Aorta (tissue), 5 donors: ENCODE results near the gene LY86. TPM values are rescaled to one million over a fixed set of nuclear protein-coding genes. Genes with fewer than 3 reads are reported as not detected.
"Not testable (repeated sequence)": the region's sequence is repeated elsewhere in the genome, so short reads cannot be mapped to it uniquely, and the experiment has no call there.

Source experiments
- ATAC-seq: fragments of 200-7000 bp; cut with Tn5 transposase; one replicate; pipeline ENCODE4 v1.9.1; 2022; ENCODE audit warnings: moderate library complexity; ENCODE audit not compliant: low FRiP score
- DNase-seq, 2 donors: peaks; one replicate each; pipeline ENCODE4 v3.0.0-alpha.2; 2020
- H3K27ac ChIP-seq, 2 donors: one replicate each; pipeline ENCODE4 v1.5.1; 2013; ENCODE audit warnings: low read length in 2 of 2, mild to moderate bottlenecking in 2 of 2, moderate library complexity in 2 of 2, control low read depth in 1 of 2, inconsistent platforms in 1 of 2, low read depth in 1 of 2
- H3K27me3 ChIP-seq, 2 donors: one replicate each; pipeline ENCODE4 v1.6.1; 2013; ENCODE audit warnings: control low read depth in 1 of 2, low read length in 1 of 2, mild to moderate bottlenecking in 1 of 2, moderate library complexity in 1 of 2; ENCODE audit not compliant: insufficient read depth in 2 of 2, control insufficient read depth in 1 of 2
- H3K36me3 ChIP-seq, 2 donors: one replicate each; pipeline ENCODE4 v1.6.1; 2013; ENCODE audit warnings: control low read depth in 1 of 2, low read length in 1 of 2, mild to moderate bottlenecking in 1 of 2; ENCODE audit not compliant: insufficient read depth in 2 of 2, control insufficient read depth in 1 of 2
- H3K4me1 ChIP-seq, 2 donors: one replicate each; pipeline ENCODE4 v1.6.1; 2013; ENCODE audit warnings: low read length in 2 of 2, control low read depth in 1 of 2, mild to moderate bottlenecking in 1 of 2, moderate library complexity in 1 of 2; ENCODE audit not compliant: insufficient read depth in 2 of 2, control insufficient read depth in 1 of 2
- H3K4me3 ChIP-seq, 2 donors: one replicate each; pipeline ENCODE4 v1.5.1; 2013; ENCODE audit warnings: low read length in 2 of 2, control low read depth in 1 of 2, mild to moderate bottlenecking in 1 of 2
- H3K9me3 ChIP-seq: one replicate; pipeline ENCODE4 v1.6.1; 2013; ENCODE audit warnings: mild to moderate bottlenecking, low read length; ENCODE audit not compliant: control insufficient read depth
- WGBS, 2 donors: extraction: QIAGEN DNeasy Blood & Tissue Kit; methylation state at CpG; one replicate each; pipeline ENCODE4 v1.1.7; 2013; 5-methylcytosine and 5-hydroxymethylcytosine counted together
- intact Hi-C, 2 donors: fragments of 100-400 bp; cut with DNase I; formaldehyde crosslinking; loops; one replicate each; pipeline versions ENCODE4 v1.14.2 to v1.15.0; 2022
- polyA plus RNA-seq, 2 donors: library from polyadenylated mRNA; stranded (reverse); fragments of 200-250 nt; gene quantifications; one replicate each; pipeline ENCODE4 v1.2.3, GENCODE V29; 2013
- total RNA-seq, 2 donors: library from RNA; stranded (reverse); fragmentation: NEBNext Ultra II Directional; extraction: Animal tissue kit (Norgen Biotek cat#: 25700); gene quantifications; one replicate each; pipeline ENCODE4 v1.2.1, GENCODE V29; 2021
- donor health status: healthy with polysubstance abuse.
- donor health status: Bipolar disorder and iron deficiency.
- donor health status: DM: no; HTN: no; CAD: no.
- donor health status: DM: no; HTN: no; CAD: no.
- donor health status: DM: yes; HTN: yes; CAD: no.

Gene LY86
- total and polyA plus RNA-seq, 4 donors = 2.6 to 10.5 (median 3.9) TPM

DNA sequence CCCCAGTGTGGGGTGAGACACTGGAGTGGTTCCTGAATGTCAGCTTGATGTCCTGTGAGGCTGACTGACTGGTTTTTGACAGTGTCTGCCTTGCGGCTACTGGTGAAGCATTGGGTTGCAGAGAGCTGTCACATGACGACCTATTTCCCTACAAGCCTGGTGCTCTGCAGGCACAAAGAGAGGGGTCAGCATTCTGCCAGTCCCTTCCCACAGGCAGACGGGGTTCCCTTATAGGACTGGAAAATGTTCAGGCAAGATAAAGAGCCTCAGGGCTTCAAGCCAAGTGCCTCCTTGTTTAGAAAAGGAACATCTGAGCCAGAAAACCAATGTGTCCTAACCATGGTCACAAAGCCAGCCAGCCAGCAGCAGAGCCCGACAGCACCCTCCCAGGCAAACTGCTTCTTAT, 11.0 kb downstream of the LY86 start:
- no peaks in the 10 kb centered on the region for H3K27me3 ChIP-seq
- intact Hi-C loops = no loop called here
- H3K36me3 ChIP-seq = no peaks in the 10 kb centered on the region
- WGBS, 2 donors = 74 to 75% methylated on average over 4 of the region's 4 CpGs
- DNase-seq (peak in 1 of 2 donors; percentile 74), ATAC-seq (peak; percentile 50)
- H3K4me1 ChIP-seq = no peaks in the 10 kb centered on the region
- H3K9me3 ChIP-seq = no peaks in the 10 kb centered on the region
- no peak overlapping the region for H3K27ac ChIP-seq
- no peak overlapping the region for H3K4me3 ChIP-seq

DNA sequence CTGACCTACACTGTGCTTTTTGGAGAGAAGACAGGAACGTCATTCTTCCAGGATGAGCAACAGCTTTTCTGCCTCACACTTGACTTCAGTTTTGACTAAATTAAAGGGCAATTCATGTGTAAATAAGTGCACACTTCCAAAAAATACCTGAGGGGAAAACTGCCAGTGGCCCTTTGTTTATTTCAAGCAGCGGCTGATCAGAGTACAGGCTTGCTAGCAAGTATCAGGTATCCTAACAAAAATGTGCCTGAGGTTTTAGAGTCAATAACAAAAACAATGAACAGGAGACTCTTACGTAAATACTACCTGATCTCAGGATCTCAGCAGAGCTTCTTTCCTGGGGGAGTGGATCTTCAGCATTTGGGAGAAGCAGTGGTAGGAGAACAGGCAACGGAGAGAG, 12.4 kb downstream of the LY86 start:
- H3K9me3 ChIP-seq = no peaks in the 10 kb centered on the region
- H3K27me3 ChIP-seq = no peaks in the 10 kb centered on the region
- DNase-seq = no peak
- no peak overlapping the region for H3K4me3 ChIP-seq
- intact Hi-C loops = no loop called here
- no peak overlapping the region for H3K27ac ChIP-seq
- ATAC-seq = no peak
- 64 to 74% methylated on average over 4 of the region's 4 CpGs for WGBS, 2 donors
- H3K4me1 ChIP-seq = no peaks in the 10 kb centered on the region
- no peaks in the 10 kb centered on the region for H3K36me3 ChIP-seq

DNA sequence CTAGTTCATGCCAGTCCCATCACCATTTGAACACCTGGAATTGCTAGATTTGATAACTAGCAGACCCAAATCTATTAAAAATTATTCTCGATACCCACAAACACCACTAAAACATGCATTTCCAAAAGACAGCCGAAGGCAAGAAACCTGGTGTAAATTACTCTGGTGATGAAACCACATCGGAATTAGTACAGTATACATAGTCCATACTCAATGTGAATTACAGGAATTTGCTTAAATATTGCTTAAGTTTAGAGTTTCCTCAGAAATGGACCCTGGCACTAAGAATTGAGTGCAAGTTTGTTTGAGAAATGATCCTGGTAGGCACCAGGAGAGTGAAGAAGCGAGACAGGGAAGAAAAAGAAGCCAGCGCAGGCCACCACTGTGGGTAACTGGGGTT, 13.7 kb downstream of the LY86 start:
- DNase-seq (no peak), ATAC-seq (no peak)
- intact Hi-C loops = no loop called here
- no peak overlapping the region for H3K4me3 ChIP-seq
- 94 to 96% methylated on average over 5 of the region's 5 CpGs for WGBS, 2 donors
- H3K4me1 ChIP-seq = no peaks in the 10 kb centered on the region
- H3K9me3 ChIP-seq = no peaks in the 10 kb centered on the region
- no peaks in the 10 kb centered on the region for H3K36me3 ChIP-seq
- no peak overlapping the region for H3K27ac ChIP-seq
- no peaks in the 10 kb centered on the region for H3K27me3 ChIP-seq

DNA sequence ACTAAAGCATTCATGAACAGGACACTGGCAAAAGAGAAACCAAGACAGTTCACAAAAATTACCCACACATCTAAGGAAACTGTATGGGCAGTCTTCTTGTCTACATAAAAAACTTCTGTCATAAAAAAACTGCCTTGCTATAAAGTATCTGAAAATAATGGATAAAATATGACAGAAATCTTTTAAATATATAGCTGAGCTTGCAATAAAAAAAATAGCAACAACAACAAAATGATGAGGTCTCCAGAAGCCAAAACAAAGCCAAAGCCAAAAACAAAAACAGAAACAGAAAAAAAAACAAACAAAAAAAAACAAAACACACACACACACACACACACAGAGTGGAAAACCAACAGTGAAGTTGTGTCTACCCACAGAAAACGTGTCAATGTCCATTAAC, 14.8 kb downstream of the LY86 start:
- H3K36me3 ChIP-seq = no peaks in the 10 kb centered on the region
- 75 to 86% methylated on average over 1 of the region's 1 CpG for WGBS, 2 donors
- intact Hi-C loops = no loop called here
- no peak for ATAC-seq
- no peak for DNase-seq
- no peaks in the 10 kb centered on the region for H3K27me3 ChIP-seq
- no peak overlapping the region for H3K4me3 ChIP-seq
- H3K27ac ChIP-seq = no peak overlapping the region
- H3K9me3 ChIP-seq = no peaks in the 10 kb centered on the region
- no peaks in the 10 kb centered on the region for H3K4me1 ChIP-seq

DNA sequence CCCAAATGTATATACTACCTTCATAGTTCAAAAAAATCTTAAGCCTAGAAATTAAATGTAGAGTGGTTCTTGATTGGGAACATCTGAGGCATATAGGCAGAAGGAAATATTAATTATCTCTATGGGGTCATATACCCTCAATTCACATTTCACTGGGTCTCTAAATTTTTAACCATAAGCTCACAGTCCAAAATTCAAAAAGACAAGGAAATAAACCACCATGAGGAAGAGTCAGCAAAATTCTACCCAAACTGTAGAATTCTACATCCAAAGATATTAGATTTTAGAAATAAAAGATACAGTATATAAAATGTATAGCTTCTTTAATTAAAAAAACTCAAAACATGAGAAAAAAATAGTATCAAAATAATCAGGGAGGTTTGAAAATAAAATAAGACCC, 15.5 kb downstream of the LY86 start:
- H3K4me1 ChIP-seq = no peaks in the 10 kb centered on the region
- H3K9me3 ChIP-seq = no peaks in the 10 kb centered on the region
- intact Hi-C loops = no loop called here
- no peak for ATAC-seq
- H3K4me3 ChIP-seq = no peak overlapping the region
- no peaks in the 10 kb centered on the region for H3K36me3 ChIP-seq
- H3K27ac ChIP-seq = no peak overlapping the region
- no peak for DNase-seq
- H3K27me3 ChIP-seq = no peaks in the 10 kb centered on the region

DNA sequence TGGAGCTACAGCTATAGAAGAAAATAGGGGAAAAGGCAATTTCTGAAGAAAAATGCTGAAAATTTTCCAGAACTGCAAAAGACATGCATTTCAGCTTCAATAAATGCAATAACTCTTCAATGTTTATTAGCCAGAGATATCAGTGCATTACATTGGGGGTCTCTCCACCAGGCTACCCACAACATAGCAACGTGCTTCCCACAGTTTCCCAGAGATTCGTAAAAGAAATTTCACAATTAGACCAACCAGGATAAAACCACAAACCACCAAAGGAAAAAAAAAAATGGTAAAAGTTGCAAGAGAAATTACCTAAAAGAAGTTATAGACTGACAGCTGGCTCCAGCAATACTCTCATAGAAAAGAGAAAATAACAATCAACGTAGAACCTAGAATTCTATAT, 16.0 kb downstream of the LY86 start:
- H3K36me3 ChIP-seq = no peaks in the 10 kb centered on the region
- no peak for ATAC-seq
- H3K9me3 ChIP-seq = no peaks in the 10 kb centered on the region
- no peak overlapping the region for H3K27ac ChIP-seq
- no peaks in the 10 kb centered on the region for H3K27me3 ChIP-seq
- H3K4me1 ChIP-seq = no peaks in the 10 kb centered on the region
- WGBS, 2 donors = 70 to 78% methylated on average over 3 of the region's 3 CpGs
- intact Hi-C loops = no loop called here
- no peak for DNase-seq
- H3K4me3 ChIP-seq = no peak overlapping the region

DNA sequence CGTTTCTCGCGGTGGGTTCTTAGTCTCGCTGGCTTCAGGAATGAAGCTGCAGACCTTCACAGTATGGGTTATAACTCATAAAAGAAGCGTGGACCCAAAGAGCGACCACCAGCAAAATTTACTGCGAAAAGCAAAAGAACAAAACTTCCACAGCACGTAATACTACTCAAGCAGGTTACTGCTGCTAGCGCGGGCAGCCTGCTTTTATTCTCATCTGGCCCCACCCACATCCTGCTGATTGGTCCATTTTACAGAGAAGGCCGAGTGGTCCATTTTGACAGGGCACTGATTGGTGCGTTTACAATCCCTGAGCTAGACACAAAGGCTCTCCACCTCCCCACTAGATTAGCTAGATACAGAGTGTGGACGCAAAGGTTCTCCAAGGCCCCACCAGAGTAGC, 17.4 kb downstream of the LY86 start:
- Histone ChIP-seq H3K9me3 (no peaks in the 10 kb centered on the region), H3K4me1 (no peaks in the 10 kb centered on the region), H3K27ac (no peak overlapping the region), H3K27me3 (no peaks in the 10 kb centered on the region), H3K4me3 (no peak overlapping the region), H3K36me3 (no peaks in the 10 kb centered on the region)
- no peak for DNase-seq
- intact Hi-C loops = no loop called here
- WGBS, 2 donors = 88 to 89% methylated on average over 13 of the region's 13 CpGs
- ATAC-seq = no peak

DNA sequence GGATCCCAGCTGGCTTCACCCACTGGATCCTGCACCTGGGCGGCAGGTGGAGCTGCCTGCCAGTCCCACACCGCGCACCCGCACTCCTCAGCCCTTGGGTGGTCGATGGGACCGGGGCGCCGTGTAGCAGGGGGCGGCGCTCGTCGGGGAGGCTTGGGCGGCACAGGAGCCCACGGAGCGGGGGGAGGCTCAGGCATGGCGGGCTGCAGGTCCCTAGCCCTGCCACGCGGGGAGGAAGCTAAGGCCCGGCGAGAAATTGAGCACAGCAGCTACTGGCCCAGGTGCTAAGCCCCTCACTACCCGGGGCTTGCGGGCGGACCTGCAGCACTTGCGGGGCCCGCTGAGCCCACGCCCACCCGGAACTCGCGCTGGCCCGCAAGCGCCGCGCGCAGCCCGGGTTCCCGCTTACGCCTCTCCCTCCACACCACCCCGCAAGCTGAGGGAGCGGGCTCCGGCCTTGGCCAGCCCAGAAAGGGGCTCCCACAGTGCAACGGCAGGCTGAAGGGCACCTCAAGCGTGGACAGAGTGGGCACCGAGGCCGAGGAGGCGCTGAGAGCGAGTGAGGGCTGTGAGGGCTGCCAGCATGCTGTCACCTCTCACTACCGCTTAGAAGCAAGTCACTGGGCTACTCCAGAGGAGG, 18.0 kb downstream of the LY86 start:
- intact Hi-C loops, H3K9me3 ChIP-seq, H3K27ac ChIP-seq, H3K36me3 ChIP-seq, H3K4me3 ChIP-seq, H3K4me1 ChIP-seq, ATAC-seq, H3K27me3 ChIP-seq, DNase-seq: not testable (repeated sequence)
- WGBS, 2 donors = 95% methylated on average over 47 of the region's 47 CpGs

DNA sequence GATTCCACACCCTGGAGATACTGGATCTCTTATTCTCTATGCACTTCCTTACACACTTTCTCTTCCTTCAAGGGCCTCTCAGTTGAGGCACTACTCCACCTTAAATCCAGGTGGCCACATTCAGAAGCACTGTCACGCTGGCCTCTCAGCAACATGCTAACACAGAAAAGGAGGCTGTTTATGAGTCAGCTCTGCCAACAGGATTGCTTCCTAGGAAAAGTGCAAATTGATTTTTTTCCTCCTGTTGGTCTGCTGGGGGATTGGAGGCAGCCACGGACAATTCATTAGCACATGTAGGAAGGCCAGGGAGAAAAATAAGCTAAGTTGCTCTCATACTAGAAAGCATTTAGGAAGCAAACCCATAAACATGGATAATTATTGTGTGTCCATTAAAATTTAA, 20.9 kb downstream of the LY86 start:
- no peaks in the 10 kb centered on the region for H3K36me3 ChIP-seq
- H3K27ac ChIP-seq = no peak overlapping the region
- no peaks in the 10 kb centered on the region for H3K4me1 ChIP-seq
- 91 to 95% methylated on average over 2 of the region's 2 CpGs for WGBS, 2 donors
- DNase-seq (no peak), ATAC-seq (no peak)
- H3K4me3 ChIP-seq = no peak overlapping the region
- H3K9me3 ChIP-seq = no peaks in the 10 kb centered on the region
- H3K27me3 ChIP-seq = no peaks in the 10 kb centered on the region
- intact Hi-C loops = no loop called here
